Hepatocyte (in vitro differentiated cells): Measurements from ENCODE around the gene MSH5. TPM values are rescaled to one million over a fixed set of nuclear protein-coding genes. Genes with fewer than 3 reads are reported as not detected.
A peak's percentile ranks its signal among the peaks of the same experiment; 100 is the strongest.

ENCODE experiments used
- DNase-seq: peaks from one replicate; pipeline ENCODE4 v3.0.0-alpha.2; 2016; ENCODE audit warnings: low spot score
- H2AFZ ChIP-seq: fragments of 200-600 bp; sonication (generic); 2 replicates; pipeline ENCODE4 v1.6.0; 2016; ENCODE audit warnings: antibody characterized with exemption, mild to moderate bottlenecking
- H3K27ac ChIP-seq: fragments of 200-600 bp; sonication (generic); 2 replicates; pipeline ENCODE4 v1.5.1; 2016; ENCODE audit warnings: mild to moderate bottlenecking
- H3K27me3 ChIP-seq: fragments of 200-600 bp; sonication (generic); 2 replicates; pipeline ENCODE4 v1.6.1; 2016
- H3K36me3 ChIP-seq: fragments of 200-600 bp; sonication (generic); replicated peaks from 2 replicates; pipeline ENCODE4 v1.5.1; 2016; ENCODE audit warnings: low read depth; ENCODE audit not compliant: insufficient read depth
- H3K4me1 ChIP-seq: fragments of 200-600 bp; sonication (generic); 2 replicates; pipeline ENCODE4 v1.5.1; 2016; ENCODE audit warnings: mild to moderate bottlenecking, moderate library complexity; ENCODE audit not compliant: insufficient read depth
- H3K4me2 ChIP-seq: fragments of 200-600 bp; sonication (generic); 2 replicates; pipeline ENCODE4 v1.6.0; 2016
- H3K4me3 ChIP-seq: fragments of 200-600 bp; sonication (generic); 2 replicates; pipeline ENCODE4 v1.5.1; 2016; ENCODE audit warnings: mild to moderate bottlenecking
- H3K79me2 ChIP-seq: fragments of 200-600 bp; sonication (generic); 2 replicates; pipeline ENCODE4 v1.6.0; 2017; ENCODE audit warnings: mild to moderate bottlenecking
- H3K9me2 ChIP-seq: fragments of 200-600 bp; sonication (generic); replicated peaks from 2 replicates; pipeline ENCODE4 v1.6.0; 2017; ENCODE audit warnings: mild to moderate bottlenecking; ENCODE audit not compliant: insufficient read depth
- H3K9me3 ChIP-seq: fragments of 200-600 bp; sonication (generic); 2 replicates; pipeline ENCODE4 v1.5.1; 2016; ENCODE audit warnings: low read depth, mild to moderate bottlenecking
- H4K20me1 ChIP-seq: fragments of 200-600 bp; sonication (generic); 2 replicates; pipeline ENCODE4 v1.6.0; 2016; ENCODE audit warnings: mild to moderate bottlenecking; ENCODE audit not compliant: insufficient read depth, poor library complexity, severe bottlenecking
- CTCF ChIP-seq: fragments of 200-600 bp; sonication (generic); IDR thresholded peaks from 2 replicates; pipeline ENCODE4 v1.5.1; 2016; ENCODE audit warnings: antibody characterized with exemption, mild to moderate bottlenecking; ENCODE audit not compliant: poor library complexity
- EZH2 ChIP-seq: fragments of 200-600 bp; sonication (generic); IDR thresholded peaks from 2 replicates; pipeline ENCODE4 v1.6.1; 2016; ENCODE audit warnings: antibody characterized with exemption, mild to moderate bottlenecking, borderline replicate concordance
- EZH2phosphoT487 ChIP-seq: fragments of 200-600 bp; sonication (generic); IDR thresholded peaks from one replicate; pipeline ENCODE4 v1.6.1; 2018; ENCODE audit warnings: antibody characterized with exemption, mild to moderate bottlenecking, low read depth, moderate library complexity; ENCODE audit not compliant: unreplicated experiment, severe bottlenecking
- WGBS: methylation state at CpG from one replicate; pipeline ENCODE4 v1.1.6; 2016; ENCODE audit warnings: low lambda C conversion rate; ENCODE audit errors: missing lambda C conversion rate; 5-methylcytosine and 5-hydroxymethylcytosine counted together
- polyA plus RNA-seq: library from polyadenylated mRNA; unstranded; fragments of >200 nt; fragmentation: Nextera tagmentation; extraction: Ambion mirVana; gene quantifications from 2 replicates; pipeline ENCODE4 v1.2.1, GENCODE V29; 2016
- total RNA-seq: library from RNA; depleted of rRNA; stranded (reverse); fragments of >200 nt; gene quantifications from 2 replicates; pipeline ENCODE4 v1.2.3, GENCODE V29; 2014

MSH5 gene
- total and polyA plus RNA-seq, 2 experiments from 2014 or later, result 4.9 to 6.4 TPM

GRCh38 chr6:31737991-31738979 lies 1.5 kb upstream of the MSH5 start:
- H2AFZ ChIP-seq, result no peak overlapping the region
- DNase-seq, result peak; percentile 84

GRCh38 chr6:31740397-31741223 lies 805 bp downstream of the MSH5 start:
- H3K27ac ChIP-seq, result peak overlapping the region; percentile 94
- DNase-seq, result no peak
- peak overlapping the region; percentile 30 for H2AFZ ChIP-seq
- H3K36me3 ChIP-seq, result no peaks in the 10 kb centered on the region
- H3K4me1 ChIP-seq, result peaks cover 30% of the 10 kb centered on the region
- WGBS, result 47% methylated on average over 29 of the region's 29 CpGs
- H3K4me3 ChIP-seq, result peak overlapping the region; percentile 20
- TF ChIP-seq EZH2 (no peak), EZH2phosphoT487 (no peak), CTCF (no peak)
- H3K4me2 ChIP-seq, result peak overlapping the region; percentile 83
- H3K79me2 ChIP-seq, result peaks cover 12% of the 10 kb centered on the region
- no peaks in the 10 kb centered on the region for H3K9me2 ChIP-seq
- H3K9me3 ChIP-seq, result no peaks in the 10 kb centered on the region
- no peaks in the 10 kb centered on the region for H3K27me3 ChIP-seq
- no peaks in the 10 kb centered on the region for H4K20me1 ChIP-seq

More at GRCh38 chr6:31737991-31738979, 1.5 kb upstream of the MSH5 start:
- WGBS, result 15% methylated on average over 6 of the region's 6 CpGs
- Histone ChIP-seq H3K9me2 (no peaks in the 10 kb centered on the region), H4K20me1 (peaks cover 11% of the 10 kb centered on the region), H3K9me3 (no peaks in the 10 kb centered on the region), H3K27me3 (no peaks in the 10 kb centered on the region), H3K27ac (peak overlapping the region; percentile 99), H3K79me2 (peaks cover 35% of the 10 kb centered on the region), H3K36me3 (no peaks in the 10 kb centered on the region), H3K4me1 (peaks cover 37% of the 10 kb centered on the region), H3K4me2 (peak overlapping the region; percentile 91), H3K4me3 (no peak overlapping the region)
- TF ChIP-seq EZH2 (no peak), CTCF (peak; percentile 29), EZH2phosphoT487 (no peak)

DNA sequence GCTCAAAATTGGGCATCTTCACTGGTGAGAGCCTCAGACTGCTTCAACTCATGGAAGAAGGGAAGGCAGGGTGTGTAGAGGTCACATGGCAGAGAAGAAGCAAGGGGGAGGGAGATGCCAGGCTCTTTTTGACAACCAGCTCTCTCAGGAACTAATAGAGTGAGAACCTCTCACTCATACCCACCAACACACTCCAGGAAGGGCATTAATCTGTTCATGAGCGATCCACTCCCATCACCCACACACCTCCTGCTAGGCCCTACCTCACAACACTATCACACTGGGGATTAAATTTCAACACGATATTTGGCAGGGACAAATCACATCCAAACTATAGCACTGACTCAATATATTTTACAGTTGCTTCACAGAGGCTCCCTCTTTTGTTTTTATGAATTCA lies 2.0 kb downstream of the MSH5 start:
- DNase-seq, result no peak
- Histone ChIP-seq H3K4me2 (no peak overlapping the region), H3K36me3 (no peaks in the 10 kb centered on the region), H3K27ac (no peak overlapping the region), H3K4me3 (no peak overlapping the region), H4K20me1 (no peaks in the 10 kb centered on the region), H3K4me1 (peaks cover 27% of the 10 kb centered on the region), H3K27me3 (no peaks in the 10 kb centered on the region), H3K9me3 (no peaks in the 10 kb centered on the region), H3K79me2 (peaks cover 2% of the 10 kb centered on the region), H2AFZ (no peak overlapping the region), H3K9me2 (no peaks in the 10 kb centered on the region)
- TF ChIP-seq EZH2, result no peak
- TF ChIP-seq EZH2phosphoT487, result no peak
- 94% methylated on average over 2 of the region's 2 CpGs for WGBS

- no peaks in the 10 kb centered on the region for H3K27me3 ChIP-seq
- no peak overlapping the region for H3K4me3 ChIP-seq
- no peak overlapping the region for H3K27ac ChIP-seq
- no peaks in the 10 kb centered on the region for H3K79me2 ChIP-seq
- 97% methylated on average over 3 of the region's 3 CpGs for WGBS
- H3K4me2 ChIP-seq, result no peak overlapping the region
- H3K9me2 ChIP-seq, result no peaks in the 10 kb centered on the region
- H3K9me3 ChIP-seq, result no peaks in the 10 kb centered on the region
- H2AFZ ChIP-seq, result no peak overlapping the region
- TF ChIP-seq EZH2, result no peak
- no peak for TF ChIP-seq CTCF
- TF ChIP-seq EZH2phosphoT487, result no peak
- H4K20me1 ChIP-seq, result no peaks in the 10 kb centered on the region
- no peaks in the 10 kb centered on the region for H3K36me3 ChIP-seq
- H3K4me1 ChIP-seq, result peaks cover 16% of the 10 kb centered on the region
- DNase-seq, result no peak
Observed at GRCh38 chr6:31742894-31743293, 3.1 kb downstream of the MSH5 start.
